HG02571 (cell line): Measurements from ENCODE around the gene SNRNP200.
"Not testable (repeated sequence)": the region's sequence is repeated elsewhere in the genome, so short reads cannot be mapped to it uniquely, and the experiment has no call there.

Experiments used
- ATAC-seq: cut with Tn5 transposase; IDR thresholded peaks from one replicate; pipeline ENCODE4 v1.9.1; 2021; ENCODE audit warnings: mild to moderate bottlenecking, moderate library complexity; ENCODE audit not compliant: unreplicated experiment

Gene SNRNP200

GRCh38 chr2:96276787-96277499 is 28.4 kb downstream of the SNRNP200 start:
- ATAC-seq = no peak

- ATAC-seq = no peak
These were observed 30.8 kb downstream of the SNRNP200 start for GRCh38 chr2:96274355-96275056.

GRCh38 chr2:96273763-96274162 is 31.6 kb downstream of the SNRNP200 start:
- no peak for ATAC-seq

- no peak for ATAC-seq
These were observed 33.4 kb downstream of the SNRNP200 start for GRCh38 chr2:96271995-96272394.

GRCh38 chr2:96267159-96267971 is 38.0 kb downstream of the SNRNP200 start:
- no peak for ATAC-seq

GRCh38 chr2:96265840-96266679 is 39.3 kb downstream of the SNRNP200 start, which contains the start of the genes CIAO1 and TMEM127:
Gene CIAO1 (plus strand): TSS chr2:96266225. CDS start chr2:96266351, 126 bp downstream.
Gene TMEM127 (minus strand): TSS chr2:96265997. CDS start chr2:96265381, 616 bp downstream.
- peak; percentile 90 for ATAC-seq

- peak; percentile 10 for ATAC-seq
These were observed 40.0 kb downstream of the SNRNP200 start for GRCh38 chr2:96265349-96265839.

- no peak for ATAC-seq
These were observed 40.5 kb downstream of the SNRNP200 start for GRCh38 chr2:96264656-96265348.

GRCh38 chr2:96264086-96264485 is 41.3 kb downstream of the SNRNP200 start:
- ATAC-seq = no peak

GRCh38 chr2:96262306-96262705 is 43.0 kb downstream of the SNRNP200 start:
- no peak for ATAC-seq

GRCh38 chr2:96261328-96262003 is 43.9 kb downstream of the SNRNP200 start:
- ATAC-seq = no peak

GRCh38 chr2:96260387-96261260 is 44.7 kb downstream of the SNRNP200 start:
- ATAC-seq = no peak

- no peak for ATAC-seq
These were observed 45.8 kb downstream of the SNRNP200 start for GRCh38 chr2:96259497-96259921.

- no peak for ATAC-seq
These were observed 47.0 kb downstream of the SNRNP200 start for GRCh38 chr2:96258166-96259022.

- ATAC-seq = not testable (repeated sequence)
These were observed 47.6 kb downstream of the SNRNP200 start for GRCh38 chr2:96257744-96258143.

- no peak for ATAC-seq
These were observed 48.7 kb downstream of the SNRNP200 start for GRCh38 chr2:96256611-96257113.

GRCh38 chr2:96254571-96254970 is 50.8 kb downstream of the SNRNP200 start:
- no peak for ATAC-seq
